ENCODE data around the gene DLX1.
"Not testable (repeated sequence)": the region's sequence is repeated elsewhere in the genome, so short reads cannot be mapped to it uniquely, and the experiment has no call there.

Gene DLX1

DNA sequence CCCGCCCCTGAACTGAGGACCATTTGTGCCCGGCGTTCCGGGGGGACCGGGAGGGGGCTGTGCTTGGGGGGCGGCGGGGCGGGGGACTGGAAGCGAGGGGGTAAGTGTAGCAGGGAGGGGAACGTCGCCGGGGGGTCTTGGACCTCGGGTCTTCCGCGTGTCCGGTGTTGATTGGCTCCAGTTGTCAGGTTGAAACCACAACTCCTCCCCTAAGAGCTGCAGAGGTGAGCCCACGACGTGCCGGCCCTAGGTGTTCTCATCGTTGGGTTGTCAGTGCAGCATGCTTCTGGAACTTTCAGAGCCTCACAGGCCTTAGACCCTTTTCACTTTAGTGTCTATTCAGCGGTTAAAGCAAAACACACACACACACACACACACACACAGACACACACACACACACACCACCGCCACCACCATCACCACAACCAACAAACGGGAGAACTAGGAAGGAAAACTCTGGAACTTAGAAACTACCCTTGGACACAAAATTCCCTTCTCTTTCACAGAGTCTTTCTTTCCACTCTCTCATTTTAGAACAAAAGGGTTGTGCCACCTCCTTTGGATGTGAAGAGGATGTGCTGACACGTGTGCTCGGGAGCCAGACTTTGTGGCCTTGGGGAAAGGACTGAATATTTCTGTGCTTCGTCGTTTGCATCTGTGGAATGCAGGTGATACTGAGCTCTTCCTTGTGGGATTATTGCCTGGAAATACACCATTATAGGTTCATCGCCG, 24.1 kb downstream of the DLX1 start:
- DNase-seq (ENCODE audit: low read depth in 1 of 2, low spot score in 1 of 2) = no peak

DNA sequence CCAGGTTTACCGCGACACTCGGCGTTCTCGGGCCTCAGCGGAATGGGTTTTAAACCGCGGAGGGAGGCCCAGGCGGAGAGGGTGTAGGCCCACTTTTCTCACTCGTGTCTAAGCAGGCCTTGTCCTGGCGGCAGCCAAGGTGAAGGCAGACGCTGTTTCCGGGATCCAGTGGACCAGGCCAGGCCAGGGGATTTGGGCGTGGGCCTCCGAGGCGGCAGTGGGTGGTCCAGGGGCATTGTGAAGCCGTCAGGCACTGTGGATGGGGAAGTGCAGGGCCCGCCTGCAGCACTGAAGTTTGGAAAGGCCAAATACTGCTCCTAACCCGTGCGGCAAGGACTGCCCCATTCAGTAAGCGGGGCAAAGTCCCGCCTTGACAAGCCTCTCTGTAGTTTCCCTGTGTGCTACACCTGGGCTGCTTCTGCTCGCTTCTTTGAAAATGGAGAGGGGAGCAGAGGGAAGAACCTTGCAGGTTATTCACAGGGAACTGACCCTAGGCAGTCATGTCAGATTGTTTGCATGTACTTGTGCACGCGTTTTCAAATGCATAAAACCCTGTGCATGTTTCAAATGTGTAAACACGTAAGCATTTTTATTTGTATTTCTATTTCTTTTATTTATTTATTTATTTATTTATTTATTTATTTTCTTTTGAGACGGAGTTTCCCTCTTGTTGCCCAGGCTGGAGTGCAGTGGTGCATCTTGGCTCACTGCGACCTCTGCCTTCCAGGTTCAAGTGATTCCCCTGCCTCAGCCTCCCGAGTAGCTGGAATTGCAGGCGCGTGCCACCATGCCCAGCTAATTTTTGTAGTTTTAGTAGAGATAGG, 24.9 kb downstream of the DLX1 start:
- DNase-seq (ENCODE audit: low read depth in 1 of 2, low spot score in 1 of 2) = no peak

DNA sequence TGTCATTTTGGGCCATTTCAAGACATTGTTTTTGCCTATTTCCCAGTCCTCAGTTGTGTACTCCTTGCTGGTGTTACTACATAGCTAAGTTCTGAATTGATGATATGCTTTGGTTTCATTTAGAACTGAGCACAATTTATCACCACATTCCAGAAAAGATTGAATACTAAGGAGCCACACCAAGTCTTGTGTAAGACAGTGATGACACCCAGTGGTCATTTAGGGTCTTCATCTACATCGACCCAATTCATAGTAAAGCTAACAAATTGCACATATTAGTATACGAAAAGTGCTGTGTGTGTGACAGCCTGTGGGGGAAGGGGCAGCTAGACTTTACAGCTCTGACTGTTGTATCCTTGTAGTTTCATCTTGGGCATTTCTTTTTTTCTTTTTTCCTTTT, 28.3 kb downstream of the DLX1 start:
- no peak for DNase-seq (ENCODE audit: low read depth in 1 of 2, low spot score in 1 of 2)

DNA sequence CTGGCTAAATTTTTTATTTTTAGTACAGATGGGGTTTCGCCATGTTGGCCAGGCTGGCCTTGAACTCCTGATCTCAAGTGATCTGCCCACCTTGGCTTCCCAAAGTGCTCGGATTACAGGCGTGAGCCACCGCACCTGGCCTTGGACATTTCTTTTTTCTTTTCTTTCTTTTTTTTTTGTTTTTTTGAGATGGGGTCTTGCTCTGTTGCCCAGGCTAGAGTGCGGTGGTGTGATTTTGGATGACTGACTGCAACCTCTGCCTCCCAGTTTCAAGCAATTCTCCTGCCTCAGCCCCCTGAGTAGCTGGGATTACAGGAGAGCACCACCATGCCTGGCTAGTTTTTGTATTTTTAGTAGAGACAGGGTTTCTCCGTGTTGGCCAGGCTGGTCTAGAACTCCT, 28.9 kb downstream of the DLX1 start:
- not testable (repeated sequence) for DNase-seq (ENCODE audit: low read depth in 1 of 2, low spot score in 1 of 2)

DNA sequence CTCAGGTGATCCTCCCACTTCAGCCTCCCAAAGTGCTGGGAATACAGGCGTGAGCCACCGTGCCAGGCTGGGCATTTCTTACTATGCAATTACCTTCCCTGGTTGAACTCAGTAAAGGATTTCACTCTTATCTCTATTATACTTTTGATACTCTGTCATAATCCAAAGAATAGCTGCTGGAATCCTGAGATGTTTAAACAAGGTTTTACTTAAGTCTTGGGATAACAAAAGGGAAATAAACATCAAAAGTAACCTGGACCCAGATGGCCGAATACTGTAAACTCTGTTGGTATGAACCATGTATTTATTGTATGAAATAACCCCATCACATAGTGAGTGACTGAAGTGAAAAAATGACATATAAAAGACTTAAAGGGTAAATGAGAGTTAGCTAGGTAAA, 29.3 kb downstream of the DLX1 start:
- no peak for DNase-seq (ENCODE audit: low read depth in 1 of 2, low spot score in 1 of 2)

DNA sequence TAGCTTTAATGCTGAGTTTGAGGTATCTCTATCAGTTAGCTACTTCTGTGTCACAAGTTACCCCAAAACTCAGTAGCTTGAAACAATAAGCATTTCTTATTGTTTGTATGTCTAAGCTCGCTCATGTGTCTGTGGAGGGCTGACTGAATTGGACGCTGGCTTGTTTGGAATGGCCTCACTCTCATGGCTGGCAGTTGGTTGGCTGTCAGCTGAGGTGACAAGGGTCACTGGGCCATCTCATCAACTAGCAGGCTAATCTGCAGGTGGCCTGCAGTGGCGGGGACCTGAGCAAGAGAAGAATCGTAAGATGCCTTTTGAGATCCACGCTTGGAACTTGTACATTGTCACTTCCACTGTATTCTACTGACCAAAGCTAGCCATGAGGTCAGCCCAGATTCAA, 30.8 kb downstream of the DLX1 start:
- DNase-seq (ENCODE audit: low read depth in 1 of 2, low spot score in 1 of 2) = no peak

DNA sequence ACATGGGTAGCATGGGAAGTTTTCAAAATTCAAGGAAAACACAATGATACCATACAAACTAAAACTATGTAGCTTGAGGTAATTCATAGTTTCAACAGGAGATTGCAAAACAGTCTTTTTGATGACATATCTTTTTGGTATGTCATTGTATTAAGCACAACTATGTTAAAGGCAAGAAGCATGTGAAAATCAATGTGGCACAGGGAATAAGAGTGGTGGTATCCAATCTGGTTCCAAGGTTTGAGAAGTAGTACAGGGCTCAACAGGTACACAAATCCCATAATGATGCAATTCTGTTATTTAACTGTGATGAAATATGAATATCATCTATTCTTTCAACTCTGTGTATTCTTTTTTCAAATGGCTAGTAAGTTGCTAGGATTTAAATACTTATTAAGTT, 33.8 kb downstream of the DLX1 start:
- DNase-seq (ENCODE audit: low read depth in 1 of 2, low spot score in 1 of 2) = no peak

DNA sequence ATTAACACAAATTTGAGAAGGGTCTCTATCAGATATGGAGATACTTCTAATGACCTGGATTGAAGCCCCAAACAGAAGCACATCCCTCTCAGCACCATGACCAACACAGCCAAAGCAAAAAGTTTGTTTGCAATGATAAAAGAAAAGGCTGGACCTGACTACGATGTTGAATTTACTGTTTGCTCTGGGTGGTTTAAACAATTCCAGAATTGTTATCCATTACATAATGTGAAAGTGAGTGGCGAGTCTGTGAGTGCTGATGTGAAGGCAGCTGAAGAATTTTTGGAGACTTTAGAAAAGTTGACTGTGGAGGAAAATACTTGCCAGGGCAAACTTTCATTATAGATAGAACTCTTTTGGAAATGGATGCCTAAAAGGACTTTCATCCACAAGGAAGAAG, 34.8 kb downstream of the DLX1 start:
- no peak for DNase-seq (ENCODE audit: low read depth in 1 of 2, low spot score in 1 of 2)

DNA sequence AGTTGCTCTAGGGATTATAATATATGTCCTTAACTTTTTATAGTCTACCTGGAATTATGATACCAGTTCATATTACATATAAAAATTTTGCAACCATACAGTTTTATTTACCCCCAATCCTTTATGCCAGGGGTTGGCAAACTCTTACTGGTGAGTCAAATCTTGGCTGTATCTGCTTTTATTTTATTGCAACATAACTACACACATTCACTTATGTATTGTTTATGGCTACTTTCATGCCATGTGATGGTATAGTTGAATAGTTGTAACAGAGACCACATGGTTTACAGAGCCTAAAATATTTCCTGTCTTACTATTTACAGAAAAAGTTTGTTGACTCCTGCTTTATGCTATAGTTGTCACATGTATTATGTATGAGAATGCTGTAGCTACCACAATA, 43.2 kb downstream of the DLX1 start:
- DNase-seq (ENCODE audit: low read depth in 1 of 2, low spot score in 1 of 2) = no peak

DNA sequence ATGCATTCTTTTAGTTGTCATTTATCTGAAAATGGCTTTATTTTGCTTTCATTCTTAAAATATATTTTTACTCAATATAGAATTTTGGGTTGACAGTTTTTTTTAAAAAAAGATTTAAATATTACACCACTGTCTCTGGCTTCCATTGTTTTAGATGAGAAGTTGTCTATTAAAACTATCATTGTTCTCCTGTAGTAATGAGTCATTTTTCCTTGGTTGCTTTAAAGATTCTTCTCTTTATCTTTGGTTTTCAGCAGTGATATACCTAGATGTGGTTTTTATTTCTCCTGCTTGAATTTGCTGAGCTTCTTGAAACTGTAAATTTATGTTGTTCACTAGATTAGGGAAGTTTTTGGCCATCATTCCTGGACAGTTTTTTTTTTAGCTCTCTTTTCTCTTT, 44.1 kb downstream of the DLX1 start:
- no peak for DNase-seq (ENCODE audit: low read depth in 1 of 2, low spot score in 1 of 2)

DNA sequence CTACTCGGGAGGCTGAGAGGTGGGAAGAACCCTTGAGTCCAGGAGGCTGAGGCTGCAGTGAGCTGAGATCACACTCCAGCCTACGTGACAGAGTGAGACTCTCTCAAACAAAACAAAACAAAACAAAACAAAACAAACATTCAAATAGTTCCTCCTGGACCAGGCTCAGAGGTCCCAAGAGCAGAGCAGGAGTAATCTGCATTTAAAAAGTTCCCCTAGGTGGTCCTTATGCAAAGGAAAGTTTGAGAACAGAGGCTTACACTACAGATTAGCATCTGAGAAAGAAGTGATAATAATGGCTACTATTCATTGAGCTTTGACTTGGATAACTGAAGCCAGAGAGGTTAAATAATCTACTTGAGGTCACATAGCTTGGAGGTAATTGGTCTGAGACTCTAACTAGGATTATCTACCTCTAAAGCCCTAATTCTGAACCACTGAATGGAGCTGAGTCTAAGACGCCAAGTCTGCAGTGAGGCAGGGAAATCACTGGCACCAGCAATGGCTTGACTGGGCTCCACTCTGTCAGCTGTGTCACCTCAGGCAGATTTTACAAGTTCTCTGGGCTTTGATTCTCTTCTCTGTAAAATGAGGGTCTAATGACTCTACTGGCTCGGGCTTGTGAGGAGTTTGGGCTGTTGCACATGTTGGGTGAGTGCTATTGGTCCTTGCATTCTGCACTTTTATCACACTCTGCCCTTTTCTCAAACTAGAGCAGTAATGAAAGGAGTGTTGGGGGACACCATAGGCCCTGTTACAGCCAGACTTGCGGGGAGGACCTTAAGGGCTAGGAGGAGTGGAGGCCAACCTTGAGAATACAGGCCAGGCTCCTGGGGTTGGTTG, 46.6 kb downstream of the DLX1 start:
- no peak for DNase-seq (ENCODE audit: low read depth in 1 of 2, low spot score in 1 of 2)

DNA sequence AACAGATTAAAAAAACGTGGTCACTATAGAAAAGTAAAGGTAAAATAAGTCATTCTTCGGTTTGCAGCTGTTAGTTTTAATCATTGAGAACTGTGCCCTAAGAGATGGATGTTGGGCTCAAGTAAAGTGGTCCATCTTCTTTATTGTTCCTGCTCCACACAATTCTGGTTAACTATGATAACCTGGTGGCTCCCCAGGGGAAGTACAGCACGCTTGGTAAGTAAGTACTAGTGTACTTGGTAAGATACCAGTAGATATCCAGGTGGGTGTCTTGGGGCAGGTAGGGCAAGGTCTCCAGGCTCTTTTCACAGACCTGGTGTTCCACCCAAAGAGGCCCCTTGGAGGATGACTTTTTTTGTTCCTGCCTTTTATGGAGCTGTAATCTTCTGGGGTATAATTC, 49.0 kb downstream of the DLX1 start:
- DNase-seq (ENCODE audit: low read depth in 1 of 2, low spot score in 1 of 2) = no peak

DNA sequence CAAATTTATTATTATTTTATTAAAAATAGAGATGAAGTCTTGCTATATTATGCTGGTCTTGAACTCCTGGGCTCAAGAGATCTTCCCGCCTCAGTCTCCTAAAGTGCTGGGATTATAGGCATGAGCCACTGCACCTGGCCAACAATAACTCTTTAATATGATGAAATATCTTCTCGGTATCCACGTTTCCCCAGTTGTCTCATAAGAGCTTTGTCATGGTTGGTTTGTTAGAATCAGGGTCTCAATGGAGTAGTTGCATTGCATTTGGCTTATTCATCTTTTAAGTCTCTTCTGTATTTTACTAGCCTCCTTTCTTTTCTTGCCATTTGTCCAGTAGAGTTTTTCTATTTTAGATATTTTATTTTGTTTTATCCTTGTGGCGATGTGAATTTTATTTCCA, 50.1 kb downstream of the DLX1 start:
- no peak for DNase-seq (ENCODE audit: low read depth in 1 of 2, low spot score in 1 of 2)

DNA sequence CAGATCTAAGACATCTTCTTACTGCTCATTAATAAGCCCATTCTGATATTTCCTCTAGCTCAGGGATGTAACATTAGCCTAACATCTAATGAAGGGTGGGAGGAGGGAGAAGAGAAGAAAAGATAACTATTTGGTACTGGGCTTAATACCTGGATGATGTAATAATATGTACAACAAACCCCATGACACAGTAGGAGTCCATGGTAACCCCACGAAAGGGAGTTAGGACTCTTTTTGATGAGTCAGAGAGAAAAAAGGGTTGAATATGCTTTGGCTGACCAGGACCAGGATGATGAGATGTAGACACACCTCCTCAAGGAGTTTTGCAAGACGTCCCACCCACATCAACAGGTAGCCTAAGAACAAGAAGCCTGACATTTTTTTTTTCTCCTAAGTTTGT, 51.8 kb downstream of the DLX1 start:
- no peak for DNase-seq (ENCODE audit: low read depth in 1 of 2, low spot score in 1 of 2)

DNA sequence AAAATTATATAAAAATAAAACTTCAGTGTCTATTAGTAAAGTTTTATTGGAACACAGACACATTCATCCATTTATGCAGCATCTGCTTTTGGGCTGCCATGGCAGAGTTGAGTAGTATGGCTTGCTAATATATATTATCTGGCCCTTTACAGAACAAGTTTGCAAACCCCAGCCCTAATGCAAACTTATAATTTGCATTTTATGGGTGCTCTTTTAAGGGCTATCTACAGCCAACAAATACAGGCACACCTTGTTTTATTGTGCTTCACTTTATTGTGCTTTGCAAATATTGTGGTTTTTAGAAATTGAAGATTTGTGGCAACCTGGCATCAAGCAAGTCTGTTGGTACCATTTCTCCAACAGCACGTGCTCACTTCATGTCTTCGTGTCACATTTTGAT, 52.6 kb downstream of the DLX1 start:
- DNase-seq (ENCODE audit: low read depth in 1 of 2, low spot score in 1 of 2) = no peak

DNA sequence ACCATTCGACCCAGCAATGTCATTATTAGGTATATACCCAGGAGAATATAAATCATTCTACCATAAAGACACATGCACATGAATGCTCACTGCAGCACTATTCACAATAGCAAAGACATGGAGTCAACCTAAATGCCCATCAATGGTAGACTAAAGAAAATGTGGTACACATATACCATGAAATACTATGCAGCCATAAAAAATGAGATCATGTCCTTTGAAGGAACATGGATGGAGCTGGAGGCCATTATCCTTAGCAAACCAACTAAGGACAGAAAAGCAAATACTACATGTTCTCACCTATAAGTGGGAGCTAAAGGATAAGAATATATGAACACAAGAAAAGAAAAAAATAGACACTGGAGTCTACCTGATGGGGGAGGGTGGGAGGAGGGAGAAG, 53.4 kb downstream of the DLX1 start:
- not testable (repeated sequence) for DNase-seq (ENCODE audit: low read depth in 1 of 2, low spot score in 1 of 2)

All from stimulated activated CD4-positive, alpha-beta T cell treated with anti-CD3 and anti-CD28 coated beads, Interleukin-15, amount 100 ng/mL, for 1 hour (primary cell).